Mucosa of descending colon (tissue), 3 donors: ENCODE results near the gene UGT2B17. TPM values are rescaled to one million over a fixed set of nuclear protein-coding genes. Genes with fewer than 3 reads are reported as not detected.
"Not testable (repeated sequence)": the region's sequence is repeated elsewhere in the genome, so short reads cannot be mapped to it uniquely, and the experiment has no call there.

Experiments
- ATAC-seq: fragments of 200-7000 bp; cut with Tn5 transposase; one replicate; pipeline ENCODE4 v1.9.1; 2020; ENCODE audit warnings: mild to moderate bottlenecking, moderate library complexity
- DNase-seq, 3 donors: peaks; one replicate each; pipeline ENCODE4 v3.0.0-alpha.2; 2020
- H3K36me3 ChIP-seq: fragments of 200-600 bp; one replicate; pipeline ENCODE4 v1.8.0; 2021; ENCODE audit warnings: low read depth, mild to moderate bottlenecking
- H3K4me1 ChIP-seq: fragments of 200-600 bp; one replicate; pipeline ENCODE4 v1.8.0; 2021; ENCODE audit warnings: low read depth, mild to moderate bottlenecking
- H3K4me3 ChIP-seq: fragments of 200-600 bp; one replicate; pipeline ENCODE4 v1.8.0; 2021; ENCODE audit warnings: mild to moderate bottlenecking
- H3K9me3 ChIP-seq: fragments of 200-600 bp; one replicate; pipeline ENCODE4 v1.8.0; 2021; ENCODE audit warnings: mild to moderate bottlenecking
- CTCF ChIP-seq: fragments of 200-600 bp; IDR thresholded peaks from one replicate; pipeline ENCODE4 v1.8.0; 2022; ENCODE audit warnings: antibody characterized with exemption, mild to moderate bottlenecking
- intact Hi-C, 2 donors: fragments of 100-400 bp; cut with DNase I in 1 of 2; cut with micrococcal nuclease in 1 of 2; formaldehyde crosslinking; loops; one replicate each; pipeline versions ENCODE4 v1.11.0 to v1.11.1; 2022; cut with DNase I, micrococcal nuclease
- total RNA-seq, 3 donors: library from RNA; stranded (reverse); fragmentation: NEBNext Ultra II Directional in 2 of 3; extraction: Animal tissue kit (Norgen Biotek cat#: 25700) in 2 of 3; gene quantifications; one replicate each; pipeline versions ENCODE4 v1.2.1 to v1.2.4, GENCODE V29; 2021 to 2023
- donor health status: DM: no; HTN: no; CAD: no; lungs with moderate emphysema.
- donor health status: DM: no; HTN: no; CAD: no.
- donor health status: DM: no; HTN: yes; CAD: no.

The UGT2B17 gene
- total RNA-seq, 3 donors from 2014 or later, result 534 to 1,338 (median 703) TPM

- H3K4me3 ChIP-seq, intact Hi-C loops, H3K4me1 ChIP-seq, H3K36me3 ChIP-seq, H3K9me3 ChIP-seq, ATAC-seq, DNase-seq: not testable (repeated sequence)
Observed at GRCh38 chr4:68553830-68554229, 22.3 kb downstream of the UGT2B17 start.

GRCh38 chr4:68552818-68553811, 23.0 kb downstream of the UGT2B17 start:
- H3K4me1 ChIP-seq, H3K36me3 ChIP-seq, intact Hi-C loops, H3K4me3 ChIP-seq, ATAC-seq, DNase-seq, H3K9me3 ChIP-seq: not testable (repeated sequence)

GRCh38 chr4:68542742-68543141, 33.4 kb downstream of the UGT2B17 start:
- not testable (repeated sequence) for ATAC-seq

GRCh38 chr4:68536375-68536774, 39.7 kb downstream of the UGT2B17 start:
- H3K4me3 ChIP-seq, result no peak overlapping the region
- no peaks in the 10 kb centered on the region for H3K4me1 ChIP-seq
- H3K36me3 ChIP-seq, result no peaks in the 10 kb centered on the region
- intact Hi-C loops, result no loop called here
- DNase-seq (no peak), ATAC-seq (no peak)
- no peak for TF ChIP-seq CTCF
- peaks cover 23% of the 10 kb centered on the region for H3K9me3 ChIP-seq

More at GRCh38 chr4:68542742-68543141, 33.4 kb downstream of the UGT2B17 start:
- intact Hi-C loops, H3K4me1 ChIP-seq, H3K36me3 ChIP-seq, DNase-seq, H3K9me3 ChIP-seq, H3K4me3 ChIP-seq: not testable (repeated sequence)

GRCh38 chr4:68535974-68536373, 40.1 kb downstream of the UGT2B17 start:
- no peak for TF ChIP-seq CTCF
- DNase-seq (no peak), ATAC-seq (no peak)
- Histone ChIP-seq H3K4me3 (no peak overlapping the region), H3K4me1 (no peaks in the 10 kb centered on the region), H3K36me3 (no peaks in the 10 kb centered on the region), H3K9me3 (peaks cover 27% of the 10 kb centered on the region)
- intact Hi-C loops, result no loop called here

GRCh38 chr4:68522232-68522631, 53.9 kb downstream of the UGT2B17 start:
- H3K36me3 ChIP-seq, ATAC-seq, H3K9me3 ChIP-seq, DNase-seq, intact Hi-C loops, H3K4me3 ChIP-seq, H3K4me1 ChIP-seq: not testable (repeated sequence)

- no peak for DNase-seq
- Histone ChIP-seq H3K9me3 (no peaks in the 10 kb centered on the region), H3K36me3 (no peaks in the 10 kb centered on the region), H3K4me3 (no peak overlapping the region), H3K4me1 (no peaks in the 10 kb centered on the region)
- no peak for ATAC-seq
- no peak for TF ChIP-seq CTCF
- intact Hi-C loops, result no loop called here
Observed at GRCh38 chr4:68520985-68521384, 55.1 kb downstream of the UGT2B17 start.
